ENCODE data around the gene CEPT1. TPM values are rescaled to one million over a fixed set of nuclear protein-coding genes. Genes with fewer than 3 reads are reported as not detected.

Gene CEPT1
- total RNA-seq, 1 donor from 2014 or later: 37.8 TPM

GRCh38 chr1:111148376-111148881 is 8.4 kb downstream of the CEPT1 start:
- Histone ChIP-seq H3K27me3 (no peaks in the 10 kb centered on the region), H3K36me3 (peaks cover 0 to 26% of the 10 kb centered on the region in 2 donors)
- intact Hi-C loops (cut with DNase I): no loop called here

GRCh38 chr1:111151838-111152237 is 11.8 kb downstream of the CEPT1 start:
- intact Hi-C loops (cut with DNase I): no loop called here
- peaks cover 0 to 31% of the 10 kb centered on the region in 2 donors for H3K36me3 ChIP-seq
- TF ChIP-seq POLR2AphosphoS5 (IDR thresholded peaks at IDR 0.05; ENCODE audit: insufficient read depth in 1 of 2, low read depth in 1 of 2): no peak
- no peak for TF ChIP-seq CTCF (IDR thresholded peaks at IDR 0.05)
- TF ChIP-seq POLR2A (IDR thresholded peaks at IDR 0.05): no peak

More at GRCh38 chr1:111148376-111148881, 8.4 kb downstream of the CEPT1 start:
- DNase-seq (ENCODE audit: extremely low spot score in 2 of 2): no peak
- Histone ChIP-seq H3K4me1 (peaks cover 14% of the 10 kb centered on the region), H3K27ac (no peak overlapping the region), H3K4me3 (no peak overlapping the region), H3K9me3 (no peaks in the 10 kb centered on the region)
- TF ChIP-seq CTCF (IDR thresholded peaks at IDR 0.05): no peak
- no peak for TF ChIP-seq POLR2AphosphoS5 (IDR thresholded peaks at IDR 0.05; ENCODE audit: insufficient read depth in 1 of 2, low read depth in 1 of 2)
- no peak for TF ChIP-seq POLR2A (IDR thresholded peaks at IDR 0.05)

GRCh38 chr1:111154021-111154999 is 14.3 kb downstream of the CEPT1 start:
- Histone ChIP-seq H3K9me3 (no peaks in the 10 kb centered on the region), H3K4me3 (no peak overlapping the region), H3K4me1 (peaks cover 11% of the 10 kb centered on the region), H3K27me3 (no peaks in the 10 kb centered on the region), H3K36me3 (peaks cover 0 to 26% of the 10 kb centered on the region in 2 donors), H3K27ac (no peak overlapping the region)
- DNase-seq (ENCODE audit: extremely low spot score in 2 of 2): no peak
- no peak for TF ChIP-seq POLR2AphosphoS5 (IDR thresholded peaks at IDR 0.05; ENCODE audit: insufficient read depth in 1 of 2, low read depth in 1 of 2)
- TF ChIP-seq CTCF (IDR thresholded peaks at IDR 0.05): no peak
- intact Hi-C loops (cut with DNase I): no loop called here

More at GRCh38 chr1:111151838-111152237, 11.8 kb downstream of the CEPT1 start:
- Histone ChIP-seq H3K4me1 (peaks cover 11% of the 10 kb centered on the region), H3K4me3 (no peak overlapping the region), H3K27me3 (no peaks in the 10 kb centered on the region), H3K9me3 (no peaks in the 10 kb centered on the region), H3K27ac (no peak overlapping the region)
- no peak for DNase-seq (ENCODE audit: extremely low spot score in 2 of 2)

- Histone ChIP-seq H3K4me3 (no peak overlapping the region), H3K9me3 (no peaks in the 10 kb centered on the region), H3K27ac (no peak overlapping the region), H3K27me3 (no peaks in the 10 kb centered on the region), H3K36me3 (peaks cover 0 to 29% of the 10 kb centered on the region in 2 donors), H3K4me1 (no peaks in the 10 kb centered on the region)
- TF ChIP-seq POLR2A (IDR thresholded peaks at IDR 0.05) (no peak), POLR2AphosphoS5 (IDR thresholded peaks at IDR 0.05; ENCODE audit: insufficient read depth in 1 of 2, low read depth in 1 of 2) (no peak), CTCF (IDR thresholded peaks at IDR 0.05) (no peak)
- DNase-seq (ENCODE audit: extremely low spot score in 2 of 2): no peak
- intact Hi-C loops (cut with DNase I): no loop called here
These were observed 17.4 kb downstream of the CEPT1 start for GRCh38 chr1:111157431-111157830.
